ENCODE data around the gene MVP.
"Not testable (repeated sequence)": the region's sequence is repeated elsewhere in the genome, so short reads cannot be mapped to it uniquely, and the experiment has no call there.

The MVP gene

DNA sequence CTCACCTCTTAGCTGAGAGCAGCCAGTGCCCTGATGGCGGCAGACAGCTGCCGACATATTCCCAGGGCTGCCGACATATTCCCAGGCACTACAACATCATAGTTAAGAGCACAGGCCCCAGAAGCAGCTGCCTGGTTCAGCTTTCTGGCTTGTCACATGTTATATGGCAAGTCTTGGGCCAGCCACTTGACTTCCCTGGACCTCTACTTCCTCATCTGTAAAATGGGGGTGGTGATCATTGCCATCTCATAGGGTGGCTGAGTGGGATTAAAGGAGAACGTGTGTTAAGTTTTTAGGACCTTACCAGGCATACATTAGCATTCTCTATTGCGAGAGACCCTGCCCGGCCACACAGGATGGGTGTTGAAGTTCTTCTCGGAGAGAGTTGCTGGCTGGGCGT lies 23.7 kb downstream of the MVP start:
- DNase-seq (ENCODE audit: low spot score): no peak

DNA sequence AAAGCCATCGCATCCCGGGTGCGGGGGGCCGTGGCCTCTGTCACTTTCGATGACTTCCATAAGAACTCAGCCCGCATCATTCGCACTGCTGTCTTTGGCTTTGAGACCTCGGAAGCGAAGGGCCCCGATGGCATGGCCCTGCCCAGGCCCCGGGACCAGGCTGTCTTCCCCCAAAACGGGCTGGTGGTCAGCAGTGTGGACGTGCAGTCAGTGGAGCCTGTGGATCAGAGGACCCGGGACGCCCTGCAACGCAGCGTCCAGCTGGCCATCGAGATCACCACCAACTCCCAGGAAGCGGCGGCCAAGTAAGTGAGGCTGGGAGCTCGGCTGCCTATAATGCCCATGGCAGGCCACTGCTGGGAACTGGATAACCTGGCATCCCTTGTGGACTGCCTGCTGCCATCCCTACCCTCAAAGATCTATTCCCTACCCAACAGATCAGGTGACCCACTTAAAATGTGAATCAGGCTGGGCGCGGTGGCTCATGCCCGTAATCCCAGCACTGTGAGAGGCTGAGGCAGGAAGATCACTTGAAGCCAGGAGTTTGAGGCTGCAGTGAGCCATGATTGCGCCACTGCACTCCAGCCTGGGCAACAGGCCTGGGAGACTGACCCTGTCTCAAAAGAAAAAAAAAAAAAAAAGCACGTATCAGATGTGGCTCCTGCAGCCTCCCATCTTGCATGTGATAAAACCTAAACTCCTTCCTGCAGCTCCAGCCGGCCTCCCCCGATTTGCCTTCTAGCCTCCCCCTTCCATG lies 24.5 kb downstream of the MVP start:
- DNase-seq (ENCODE audit: low spot score): no peak

DNA sequence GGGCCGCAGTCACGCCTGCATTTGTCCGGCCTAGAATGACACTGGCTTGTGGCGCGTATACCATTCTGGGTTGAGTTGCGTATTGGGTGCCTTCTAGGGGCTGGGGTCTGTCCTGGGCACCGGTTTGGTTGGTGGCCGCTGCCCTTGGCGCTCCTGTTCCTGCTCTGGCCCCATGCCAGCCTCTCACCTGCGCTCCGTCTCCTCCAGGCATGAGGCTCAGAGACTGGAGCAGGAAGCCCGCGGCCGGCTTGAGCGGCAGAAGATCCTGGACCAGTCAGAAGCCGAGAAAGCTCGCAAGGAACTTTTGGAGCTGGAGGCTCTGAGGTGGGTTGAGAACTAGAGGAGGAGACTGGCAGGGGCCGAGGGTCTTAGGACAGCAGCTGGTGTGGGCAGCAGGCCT lies 25.4 kb downstream of the MVP start:
- no peak for DNase-seq (ENCODE audit: low spot score)

DNA sequence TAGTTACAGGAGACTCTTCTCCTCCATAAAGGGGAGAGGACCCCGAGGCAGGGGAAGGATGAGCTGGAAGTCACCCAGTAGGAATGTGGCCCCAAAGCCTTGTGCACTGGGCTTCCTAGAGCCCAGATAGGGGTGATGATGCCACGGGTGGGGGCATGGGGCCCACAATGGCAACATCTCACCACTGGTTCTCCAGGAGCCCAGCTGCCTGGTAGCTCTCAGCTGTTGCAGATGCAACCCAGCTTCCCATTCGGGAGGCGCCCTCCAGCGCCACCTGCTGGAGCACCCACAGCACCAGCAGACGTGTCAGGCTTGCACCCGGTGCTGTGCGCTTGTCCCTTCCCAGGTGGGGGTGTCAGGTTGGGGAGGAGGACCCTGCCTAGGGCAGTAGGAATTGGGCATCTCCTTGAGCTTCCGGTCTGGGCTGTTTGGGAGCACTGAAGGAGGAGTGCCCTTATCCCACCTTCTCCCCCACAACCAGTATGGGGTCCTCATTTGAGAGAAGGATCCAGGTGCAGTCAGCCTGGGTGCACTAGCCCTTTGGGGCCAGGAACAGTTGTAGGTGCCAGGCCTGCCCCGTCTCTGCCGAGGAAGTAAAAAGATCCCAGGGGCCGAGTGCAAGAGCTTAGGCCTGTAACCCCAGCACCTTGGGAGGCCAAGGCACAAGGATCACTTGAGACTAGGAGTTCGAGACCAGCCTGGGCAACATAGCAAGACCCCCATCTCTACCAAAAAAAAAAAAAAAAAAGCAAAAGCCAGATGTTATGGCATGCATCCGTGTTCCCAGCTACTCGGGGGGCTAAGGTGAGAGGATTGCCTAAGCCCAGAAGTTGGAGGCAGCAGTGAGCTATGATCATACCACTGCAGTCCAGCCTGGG lies 28.4 kb downstream of the MVP start:
- peak; percentile 82 for DNase-seq (ENCODE audit: low spot score)

DNA sequence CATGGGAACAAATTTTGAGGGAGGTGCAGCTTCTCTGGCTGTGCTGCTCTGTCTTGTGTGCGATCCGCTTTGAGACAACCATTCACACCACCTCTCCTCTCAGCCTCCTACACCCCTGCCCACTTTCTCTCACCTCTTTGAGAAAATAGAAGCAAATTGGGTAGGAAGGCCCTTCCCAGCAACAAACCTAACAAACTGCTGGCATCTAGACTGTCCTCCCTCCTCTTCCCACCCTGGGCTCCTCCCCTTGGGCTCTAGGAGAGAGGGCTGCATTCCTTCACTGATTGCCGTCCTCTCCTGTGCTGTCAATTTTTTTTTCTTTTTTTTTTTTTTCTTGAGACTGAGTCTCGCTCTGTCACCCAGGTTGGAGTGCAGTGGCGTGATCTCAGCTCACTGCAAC lies 29.2 kb downstream of the MVP start:
- no peak for DNase-seq (ENCODE audit: low spot score)

DNA sequence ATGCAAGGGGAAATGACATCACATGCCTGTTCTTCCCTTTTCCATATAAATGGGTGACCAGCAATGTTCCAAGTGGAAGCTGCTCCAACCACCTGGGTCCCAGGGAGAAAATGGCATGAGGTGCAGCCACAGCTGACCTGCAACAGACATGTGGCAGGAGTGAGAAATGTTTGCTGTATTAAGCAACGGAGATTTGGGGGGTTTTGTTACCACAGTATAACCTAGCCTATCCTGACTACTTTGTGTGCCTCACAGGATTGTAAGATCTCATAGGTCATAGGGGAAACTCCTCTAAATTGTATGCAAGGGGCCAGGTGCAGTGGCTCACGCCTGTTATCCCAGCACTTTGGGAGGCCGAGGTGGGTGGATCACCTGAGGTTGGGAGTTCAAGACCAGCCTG lies 30.7 kb downstream of the MVP start:
- DNase-seq (ENCODE audit: low spot score): no peak

DNA sequence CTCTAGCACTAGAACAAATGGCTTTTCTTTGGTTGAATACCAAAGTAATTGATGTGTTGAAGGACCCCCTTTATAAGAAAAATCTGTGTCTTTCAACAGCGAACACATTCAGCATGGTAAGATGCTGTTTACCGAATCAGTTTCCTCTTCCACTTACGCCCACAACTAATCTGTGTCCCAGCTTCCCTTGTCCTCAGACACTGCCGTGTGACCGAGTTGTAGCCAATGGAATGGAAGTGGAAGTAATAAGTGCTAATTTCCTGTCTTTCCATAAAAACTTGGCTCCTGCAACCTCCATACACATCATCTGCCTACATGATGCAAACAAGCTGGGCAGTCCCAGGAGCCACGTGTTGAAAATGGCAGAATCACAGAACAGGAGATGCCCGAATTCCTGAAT lies 32.4 kb downstream of the MVP start:
- no peak for DNase-seq (ENCODE audit: low spot score)

DNA sequence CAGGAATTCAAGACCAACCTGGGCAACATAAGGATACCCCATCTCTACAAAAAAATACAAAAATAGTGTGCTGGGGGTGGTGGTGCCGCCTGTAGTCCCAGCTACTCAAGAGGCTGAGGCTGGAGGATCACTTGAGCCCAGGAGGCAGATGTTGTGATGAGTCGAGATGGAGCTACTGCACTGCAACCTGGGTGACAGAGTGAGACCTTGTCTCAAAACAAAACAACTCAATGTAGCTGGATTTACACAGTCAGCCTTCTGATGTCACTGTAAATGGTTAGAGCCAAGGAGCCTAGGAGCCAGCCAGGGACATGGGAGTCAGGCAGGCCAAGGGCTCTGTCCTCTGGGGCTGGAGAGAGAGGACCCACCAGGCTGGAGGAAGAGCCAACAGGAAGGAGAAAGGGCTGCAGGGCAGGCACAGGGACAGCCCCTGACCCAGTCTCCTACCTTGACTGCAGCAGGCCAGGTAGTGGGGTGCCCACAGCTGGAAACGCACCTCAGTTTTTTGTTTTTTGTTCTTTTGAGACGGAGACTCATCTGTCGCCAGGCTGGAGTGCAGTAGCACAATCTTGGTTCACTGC lies 34.3 kb downstream of the MVP start:
- DNase-seq (ENCODE audit: low spot score): no peak

DNA sequence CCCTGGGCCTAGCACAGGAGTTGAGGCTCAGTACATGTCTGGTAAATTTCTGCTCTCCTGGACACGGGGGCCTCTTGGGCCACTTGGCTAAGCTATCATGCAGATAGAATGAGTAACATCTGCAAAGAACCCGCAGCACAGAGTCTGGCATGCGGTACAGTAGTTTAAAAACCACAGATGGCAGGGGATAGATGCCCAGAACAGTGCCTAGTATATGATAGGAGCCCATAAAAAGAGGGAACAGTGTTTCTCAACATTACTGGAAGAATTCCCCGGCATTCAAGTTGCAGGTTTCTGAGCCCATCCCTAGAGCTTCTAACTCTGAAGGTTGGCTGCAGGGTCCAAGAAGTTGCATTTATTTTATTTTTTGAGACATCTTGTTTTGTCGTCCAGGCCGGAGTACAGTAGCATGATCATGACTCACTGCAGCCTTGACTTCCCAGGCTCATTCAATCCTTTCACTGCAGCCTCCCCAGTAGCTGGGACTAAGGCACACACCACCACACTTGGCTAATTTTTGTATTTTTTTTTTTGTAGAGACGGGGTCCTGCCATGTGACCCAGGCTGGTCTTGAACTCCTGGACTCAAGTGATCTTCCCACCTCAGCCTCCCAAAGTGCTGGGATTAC lies 37.0 kb downstream of the MVP start:
- no peak for DNase-seq (ENCODE audit: low spot score)

DNA sequence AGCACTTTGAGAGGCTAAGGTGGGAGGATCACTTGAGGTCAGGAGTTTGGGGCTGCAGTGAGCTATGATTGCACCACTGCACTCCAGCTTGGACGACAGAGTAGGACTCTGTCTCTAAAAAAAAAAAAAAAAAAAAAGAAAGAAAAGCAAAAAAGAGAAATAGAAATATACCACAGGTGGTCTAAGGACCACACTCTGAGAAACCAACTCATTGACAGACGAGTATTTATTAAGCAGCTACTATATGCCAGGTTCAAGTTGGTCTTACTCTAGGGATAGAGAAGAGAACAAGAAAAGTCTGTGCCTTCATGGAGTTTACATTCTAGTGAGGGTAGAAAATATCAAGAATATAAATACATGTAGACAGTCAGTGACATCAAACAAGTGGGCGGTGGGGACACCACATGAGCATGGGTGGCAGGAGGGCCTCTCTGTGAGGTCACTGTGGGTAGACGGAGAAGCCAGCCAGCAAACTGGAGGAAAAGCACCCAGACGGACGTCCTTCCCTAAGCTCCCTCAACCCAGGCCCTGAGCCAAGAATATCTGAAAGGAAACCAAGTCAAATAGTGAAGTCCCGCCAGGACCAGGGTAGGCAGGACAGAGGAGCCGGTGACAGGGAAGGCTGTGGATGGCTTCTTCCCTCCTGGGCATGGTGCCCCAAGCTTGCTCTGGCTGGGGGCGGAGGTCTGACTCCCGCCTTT lies 38.0 kb downstream of the MVP start:
- no peak for DNase-seq (ENCODE audit: low spot score)

DNA sequence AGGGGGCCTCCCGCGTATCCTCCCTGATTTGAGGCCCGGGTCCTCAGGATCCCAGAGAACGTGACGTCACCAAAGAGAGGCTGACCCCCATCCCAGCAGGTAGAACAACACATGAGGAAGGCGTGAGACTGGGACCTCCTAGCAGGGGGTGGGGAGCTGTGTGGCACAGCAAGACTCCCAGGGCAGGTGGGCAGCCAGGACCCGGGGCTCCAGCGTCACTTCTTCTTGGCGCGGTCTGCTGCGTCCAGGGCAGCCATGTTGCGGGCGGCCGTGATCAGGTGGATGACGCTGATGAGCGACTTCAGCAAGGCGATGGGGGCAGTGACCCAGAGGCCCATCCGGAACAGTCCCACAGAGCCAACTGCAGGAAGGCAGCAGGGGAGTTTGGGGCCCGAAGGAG lies 38.7 kb downstream of the MVP start:
- DNase-seq (ENCODE audit: low spot score): no peak

DNA sequence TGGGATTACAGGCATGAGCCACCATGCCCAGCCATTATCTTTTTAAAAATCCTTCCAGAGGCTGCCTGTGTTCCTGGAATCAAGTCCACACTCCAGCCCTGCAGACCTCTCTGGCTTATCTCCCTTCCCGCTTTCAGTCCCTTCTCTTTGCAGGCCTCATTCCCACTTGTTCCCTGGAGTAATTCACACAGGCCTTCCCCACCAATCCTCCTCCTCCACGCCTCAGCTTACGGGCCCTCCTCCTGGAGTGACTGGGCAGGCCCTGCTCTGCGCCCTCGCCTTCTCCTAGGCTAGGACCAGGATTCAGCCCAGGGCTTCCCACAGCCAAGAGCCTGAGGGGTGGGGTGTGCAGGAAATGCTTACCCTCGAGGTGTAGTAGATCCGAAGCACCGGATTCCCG lies 40.0 kb downstream of the MVP start:
- no peak for DNase-seq (ENCODE audit: low spot score)

DNA sequence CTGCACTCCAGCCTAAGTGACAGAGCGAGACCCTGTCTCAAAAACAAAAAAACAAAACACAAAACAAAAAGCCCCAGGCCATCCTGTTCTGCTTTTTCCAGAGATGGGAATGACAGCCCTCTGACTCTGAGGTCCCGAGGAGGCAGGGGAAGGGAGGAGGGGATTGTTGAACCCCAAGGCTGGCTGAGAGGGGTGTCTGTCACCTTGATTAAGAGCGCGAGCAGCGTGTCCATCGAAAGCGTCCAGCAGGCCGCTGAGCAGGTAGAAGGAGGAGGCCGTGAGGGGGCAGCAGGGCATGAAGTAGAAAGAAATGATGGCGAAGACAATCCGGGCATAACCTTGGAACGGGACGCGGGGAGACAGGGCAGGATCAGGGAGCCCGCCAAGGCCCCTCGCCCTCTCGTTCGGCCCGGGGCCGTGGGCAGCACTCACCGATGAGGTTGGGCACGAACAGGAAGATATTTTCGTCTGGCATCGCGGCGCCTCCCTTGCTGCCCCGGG lies 42.2 kb downstream of the MVP start:
- no peak for DNase-seq (ENCODE audit: low spot score)

DNA sequence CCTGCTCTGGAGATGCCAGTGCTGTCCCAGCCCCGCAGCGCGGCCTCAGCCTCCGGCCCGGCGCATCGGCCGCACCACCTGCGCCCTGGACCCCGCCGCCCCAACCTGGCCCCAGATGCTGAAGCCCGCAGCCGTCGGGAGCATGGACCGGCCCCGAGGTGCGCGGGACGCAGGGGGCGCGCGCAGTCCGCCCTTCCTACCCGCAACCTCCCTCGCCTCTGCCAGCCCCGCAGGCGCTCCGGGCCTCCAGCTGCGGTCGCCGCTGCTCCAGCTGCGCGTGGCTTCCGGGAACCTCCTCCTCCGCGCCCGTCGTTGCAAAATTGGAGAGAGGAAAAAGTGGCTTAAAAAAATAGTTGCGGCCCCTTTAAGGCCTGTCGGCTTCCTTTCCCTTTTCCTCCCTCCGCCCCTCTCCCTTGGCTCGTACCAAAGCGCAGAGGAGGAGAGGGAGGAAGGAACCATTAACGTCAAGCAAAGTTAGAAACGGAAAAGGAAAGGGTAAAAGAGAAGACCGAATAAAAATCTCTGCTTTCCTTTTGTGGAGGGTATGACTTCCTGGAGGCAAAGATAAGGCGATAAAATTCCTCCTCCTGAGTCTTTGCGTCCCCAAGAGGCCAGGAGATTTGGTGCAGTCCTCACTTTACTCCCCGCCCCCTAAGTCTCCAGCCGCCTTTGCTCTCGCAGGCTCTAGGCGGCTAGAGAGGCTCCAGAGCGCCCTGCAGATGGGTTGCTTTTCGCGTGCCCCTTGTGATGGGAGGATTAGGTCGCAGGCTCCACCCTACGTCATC lies 42.8 kb downstream of the MVP start, which contains the start of gene CDIPT:
Gene CDIPT, minus strand, starts transcription at position 343 of the 785 bp plus-strand sequence. CDS start 369 bp downstream, outside the sequence.
- DNase-seq (ENCODE audit: low spot score): peak; percentile 97

DNA sequence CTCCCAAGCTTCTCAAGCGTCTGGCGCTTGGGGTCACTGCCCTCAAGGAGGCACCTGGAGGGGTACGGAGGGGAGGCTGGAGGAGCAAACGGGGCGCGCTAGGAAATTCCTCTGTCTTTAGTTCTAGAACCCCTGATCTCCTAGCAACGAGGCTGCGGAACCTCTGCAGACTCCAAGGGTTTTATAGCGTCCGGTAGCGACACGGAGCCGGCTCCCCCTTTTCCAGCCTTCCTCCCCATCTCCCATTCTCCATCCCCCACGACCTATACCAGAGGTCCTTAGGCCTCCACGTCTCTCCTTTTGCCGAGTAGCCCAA lies 43.4 kb downstream of the MVP start:
- no peak for DNase-seq (ENCODE audit: low spot score)

DNA sequence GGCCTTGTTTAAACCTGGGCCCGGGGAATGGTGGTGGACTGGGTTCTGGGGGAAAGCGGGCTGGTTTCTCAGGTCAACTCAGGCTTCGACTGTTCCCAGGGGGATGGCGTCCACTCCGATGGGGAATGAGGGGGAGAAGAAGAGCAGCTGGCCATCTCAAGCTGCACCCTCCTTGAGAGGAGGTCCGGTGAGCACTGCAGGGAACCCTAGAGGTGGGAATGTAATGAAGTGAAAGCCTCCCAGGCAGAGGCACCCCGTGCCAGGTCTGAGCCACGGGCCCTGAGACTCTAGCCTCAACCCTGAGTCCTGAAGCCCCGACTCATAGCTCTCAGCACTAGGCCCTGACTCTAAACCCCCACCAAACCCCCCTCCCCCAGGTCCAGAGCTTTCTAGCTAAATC lies 43.9 kb downstream of the MVP start:
- no peak for DNase-seq (ENCODE audit: low spot score)

DNA sequence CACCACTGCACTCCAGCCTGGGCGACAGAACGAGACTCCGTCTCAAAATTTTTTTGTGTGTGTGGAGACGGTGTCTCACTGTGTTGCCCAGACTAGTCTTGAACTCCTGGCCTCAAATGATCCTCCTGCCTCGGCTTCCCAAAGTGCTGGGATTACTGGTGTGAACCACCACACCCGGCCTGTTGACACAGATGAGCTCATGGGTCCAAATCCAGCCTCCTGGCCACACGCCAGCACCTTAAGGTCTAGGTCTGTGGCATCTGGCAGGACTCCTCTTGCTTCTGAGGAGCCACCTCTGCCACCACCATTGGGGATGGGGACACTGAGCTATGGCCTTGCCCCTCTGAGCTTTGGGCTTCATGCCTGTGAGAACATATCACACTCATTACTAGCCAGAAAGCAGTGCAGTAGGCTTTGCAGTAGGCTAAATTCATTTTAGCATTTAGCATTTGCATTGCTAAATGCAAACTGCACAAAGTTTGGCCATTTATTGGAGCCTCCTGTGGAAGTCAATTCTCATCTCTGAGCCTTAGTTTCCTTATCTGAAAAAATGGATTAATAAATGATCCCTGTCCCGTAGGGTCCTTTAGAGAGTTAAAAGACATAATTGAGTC lies 48.2 kb downstream of the MVP start:
- no peak for DNase-seq (ENCODE audit: low spot score)

DNA sequence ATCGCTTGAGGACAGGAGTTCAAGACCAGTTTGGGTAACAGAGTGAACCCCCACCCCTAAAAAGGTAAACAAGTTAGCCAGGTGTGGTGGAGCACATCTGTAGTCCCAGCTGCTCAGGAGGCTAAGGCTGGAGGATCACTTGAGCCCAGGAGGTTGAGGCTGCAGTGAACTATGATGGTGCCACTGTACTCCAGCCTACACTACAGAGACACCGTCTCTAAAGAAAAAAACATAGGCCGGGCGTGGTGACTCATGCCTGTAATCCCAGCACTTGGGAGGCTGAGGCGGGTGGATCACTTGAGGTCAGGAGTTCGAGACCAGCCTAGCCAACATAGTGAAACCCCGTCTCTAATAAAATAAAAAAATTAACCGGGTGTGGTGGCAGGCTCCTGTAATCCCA lies 48.8 kb downstream of the MVP start:
- not testable (repeated sequence) for DNase-seq (ENCODE audit: low spot score)

DNA sequence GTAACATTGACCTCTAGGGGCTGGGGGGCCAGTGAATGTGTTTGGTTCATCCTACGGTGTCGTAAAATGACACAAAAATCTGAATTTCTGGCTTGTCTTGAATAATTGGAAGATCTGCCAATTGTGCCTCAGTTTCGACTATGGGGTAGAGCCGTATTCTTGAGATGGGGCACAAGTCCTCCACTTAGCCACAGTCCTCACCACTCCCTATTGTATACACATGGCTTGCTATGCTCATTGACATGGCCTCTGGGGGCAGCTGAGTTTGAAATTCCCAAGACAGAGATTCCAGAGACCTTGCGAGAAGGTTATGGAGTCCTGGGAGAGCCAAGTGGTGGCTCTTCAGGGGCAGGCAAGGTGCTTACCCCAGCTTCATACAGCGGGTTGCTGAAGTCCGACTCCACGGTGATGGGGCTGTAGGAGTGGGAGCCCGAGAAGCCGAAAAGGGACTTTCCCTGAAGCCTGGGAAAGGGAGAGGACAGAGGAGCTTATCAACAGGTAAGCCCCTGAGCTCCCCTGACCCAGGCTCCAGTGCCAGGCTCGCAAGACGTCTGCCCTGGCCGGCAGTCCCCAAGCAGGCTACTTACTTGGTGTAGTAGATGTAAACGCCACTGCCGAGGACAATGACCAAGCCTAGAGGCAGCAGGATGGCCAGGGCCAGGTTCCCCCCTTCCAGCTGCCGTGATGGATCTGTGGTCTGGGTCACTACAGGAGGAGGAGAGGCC lies 51.7 kb downstream of the MVP start:
- DNase-seq (ENCODE audit: low spot score): no peak

DNA sequence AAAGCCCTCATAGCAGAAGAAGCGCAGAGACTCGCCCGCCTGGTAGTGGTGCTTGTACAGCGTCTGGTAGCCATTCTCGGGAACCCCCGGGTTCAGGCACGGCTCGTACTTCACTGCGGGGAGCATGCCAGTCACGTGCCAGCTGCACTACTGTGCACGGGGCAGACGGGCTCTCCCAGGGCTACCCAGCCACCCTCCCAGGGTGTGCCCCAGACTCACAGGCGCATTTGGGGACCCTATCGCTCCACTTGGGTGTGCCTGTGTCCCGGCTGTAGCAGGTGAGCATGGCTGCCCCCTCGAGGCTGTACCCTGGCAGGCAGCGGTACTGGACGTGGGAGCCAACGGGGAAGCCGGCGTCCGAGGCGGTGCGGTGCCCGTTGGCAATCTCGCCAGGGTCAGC lies 53.1 kb downstream of the MVP start:
- no peak for DNase-seq (ENCODE audit: low spot score)
